PC-3 (cell line): ENCODE measurements around the gene BRD3. TPM values are rescaled to one million over a fixed set of nuclear protein-coding genes. Genes with fewer than 3 reads are reported as not detected.

Experiments used
- ATAC-seq: fragments of 200-7000 bp; cut with Tn5 transposase; 2 replicates; pipeline ENCODE4 v1.9.1; 2020; ENCODE audit warnings: mild to moderate bottlenecking, moderate library complexity
- BruUV-seq: library from RNA; stranded (reverse); fragments of 400-500 nt; replicated peaks from 2 replicates; lab custom pipeline; 2021; lab: Mats Ljungman, UMichigan
- CTCF ChIA-PET: fragments of 300-600 bp; sonication (Branson Sonifier 250); formaldehyde crosslinking; loops from one replicate; lab custom pipeline; 2022; ENCODE audit warnings: antibody characterized with exemption; lab: Charles Lee
- POLR2A ChIA-PET: fragments of 300-600 bp; sonication (Branson Sonifier 250); formaldehyde crosslinking; loops from one replicate; lab custom pipeline; 2022; ENCODE audit warnings: antibody characterized with exemption; ENCODE audit not compliant: unreplicated experiment; lab: Charles Lee
- DNase-seq: peaks from one replicate; pipeline ENCODE4 v3.0.0-alpha.2; 2015
- H2AFZ ChIP-seq: fragments of 300-600 bp; sonication (generic); 2 replicates; pipeline ENCODE4 v1.6.0; 2016; ENCODE audit warnings: antibody characterized with exemption, low read length
- H3F3A ChIP-seq: fragments of 300-600 bp; sonication (generic); one replicate; pipeline ENCODE4 v1.6.0; 2017; ENCODE audit warnings: antibody characterized with exemption, low read length, control low read depth, mild to moderate bottlenecking; ENCODE audit not compliant: unreplicated experiment
- H3K27ac ChIP-seq: fragments of 300-600 bp; sonication (generic); 2 replicates; pipeline ENCODE4 v1.5.1; 2016; ENCODE audit warnings: mild to moderate bottlenecking, low read length
- H3K27me3 ChIP-seq: fragments of 300-600 bp; sonication (generic); 2 replicates; pipeline ENCODE4 v1.6.1; 2016; ENCODE audit warnings: low read length, mixed read lengths
- H3K36me3 ChIP-seq: fragments of 300-600 bp; sonication (generic); 2 replicates; pipeline ENCODE4 v1.6.1; 2016; ENCODE audit warnings: low read depth, mixed run types, low read length, mixed read lengths
- H3K4me1 ChIP-seq: fragments of 300-600 bp; sonication (generic); 2 replicates; pipeline ENCODE4 v1.5.1; 2016; ENCODE audit warnings: low read length; ENCODE audit not compliant: insufficient read depth
- H3K4me2 ChIP-seq: fragments of 300-600 bp; sonication (generic); 2 replicates; pipeline ENCODE4 v1.6.0; 2016; ENCODE audit warnings: low read length
- H3K4me3 ChIP-seq: fragments of 300-600 bp; sonication (generic); 2 replicates; pipeline ENCODE4 v1.5.1; 2016; ENCODE audit warnings: mild to moderate bottlenecking, low read length, mixed read lengths
- H3K79me2 ChIP-seq: fragments of 300-600 bp; sonication (generic); 2 replicates; pipeline ENCODE4 v1.6.1; 2017; ENCODE audit warnings: low read length, mixed read lengths
- H3K9ac ChIP-seq: fragments of 300-600 bp; sonication (generic); 2 replicates; pipeline ENCODE4 v1.6.0; 2016; ENCODE audit warnings: mild to moderate bottlenecking, low read length
- H3K9me2 ChIP-seq: fragments of 300-600 bp; sonication (generic); replicated peaks from 2 replicates; pipeline ENCODE4 v1.6.1; 2016; ENCODE audit warnings: mixed run types, low read length, mixed read lengths
- H3K9me3 ChIP-seq: fragments of 300-600 bp; sonication (generic); 2 replicates; pipeline ENCODE4 v1.6.1; 2016; ENCODE audit warnings: low read length, mixed read lengths
- H4K20me1 ChIP-seq: fragments of 300-600 bp; sonication (generic); 2 replicates; pipeline ENCODE4 v1.6.1; 2016; ENCODE audit warnings: low read length, mixed read lengths
- CTCF ChIP-seq: fragments of 300-600 bp; sonication (generic); conservative IDR thresholded peaks from 2 replicates; pipeline ENCODE4 v1.5.1; 2017; ENCODE audit warnings: antibody characterized with exemption, low read depth, mild to moderate bottlenecking, low read length
- EZH2 ChIP-seq: fragments of 300-600 bp; sonication (generic); IDR thresholded peaks from one replicate; pipeline ENCODE4 v1.6.1; 2017; ENCODE audit warnings: antibody characterized with exemption, mild to moderate bottlenecking, low read length; ENCODE audit not compliant: unreplicated experiment
- EZH2phosphoT487 ChIP-seq: fragments of 300-600 bp; sonication (generic); IDR thresholded peaks from 2 replicates; pipeline ENCODE4 v1.6.1; 2018; ENCODE audit warnings: mild to moderate bottlenecking, antibody characterized with exemption, low read length, borderline replicate concordance
- intact Hi-C: fragments of 100-400 bp; cut with micrococcal nuclease; formaldehyde crosslinking; loops from 2 replicates; pipeline ENCODE4 v1.9.0; 2023
- total RNA-seq: library from RNA; depleted of rRNA; stranded (reverse); fragments of >200 nt; gene quantifications from 2 replicates; pipeline ENCODE4 v1.2.3, GENCODE V29; 2014

Gene BRD3
- total RNA-seq, 1 experiment from 2014 or later = 5.5 TPM

GRCh38 chr9:134028076-134028475 is 39.8 kb downstream of the BRD3 start:
- intact Hi-C loops = no loop called here
- CTCF ChIA-PET = no interaction called here
- Histone ChIP-seq H2AFZ (no peak overlapping the region), H3K27ac (no peak overlapping the region), H4K20me1 (no peaks in the 10 kb centered on the region), H3F3A (no peaks in the 10 kb centered on the region), H3K9ac (no peak overlapping the region), H3K9me3 (no peaks in the 10 kb centered on the region), H3K27me3 (no peaks in the 10 kb centered on the region), H3K79me2 (no peaks in the 10 kb centered on the region), H3K9me2 (no peaks in the 10 kb centered on the region), H3K4me3 (no peak overlapping the region), H3K36me3 (no peaks in the 10 kb centered on the region; the same call in 1 of the 2 replicates), H3K4me1 (peaks cover 4% of the 10 kb centered on the region), H3K4me2 (no peak overlapping the region)
- no TSS peak for BruUV-seq
- POLR2A ChIA-PET = no interaction called here
- TF ChIP-seq CTCF = no peak
- no peak for TF ChIP-seq EZH2
- no peak for TF ChIP-seq EZH2phosphoT487
- DNase-seq (no peak), ATAC-seq (no peak)

GRCh38 chr9:134027561-134027960 is 40.3 kb downstream of the BRD3 start:
- intact Hi-C loops = no loop called here
- Histone ChIP-seq H3F3A (no peaks in the 10 kb centered on the region), H3K36me3 (no peaks in the 10 kb centered on the region), H3K4me3 (no peak overlapping the region), H3K9me2 (no peaks in the 10 kb centered on the region), H3K27ac (no peak overlapping the region), H3K4me1 (peaks cover 4% of the 10 kb centered on the region), H3K9me3 (no peaks in the 10 kb centered on the region), H4K20me1 (no peaks in the 10 kb centered on the region), H3K9ac (no peak overlapping the region), H3K27me3 (no peaks in the 10 kb centered on the region), H2AFZ (no peak overlapping the region), H3K4me2 (no peak overlapping the region), H3K79me2 (no peaks in the 10 kb centered on the region)
- TF ChIP-seq EZH2phosphoT487 (no peak), EZH2 (no peak), CTCF (no peak)
- ChIA-PET CTCF (no interaction called here), POLR2A (no interaction called here)
- ATAC-seq = no peak
- BruUV-seq = no TSS peak
- no peak for DNase-seq

- ATAC-seq (no peak), DNase-seq (no peak)
- Histone ChIP-seq H4K20me1 (no peaks in the 10 kb centered on the region), H3K27ac (no peak overlapping the region), H3K4me2 (no peak overlapping the region), H3F3A (no peaks in the 10 kb centered on the region), H3K9me2 (no peaks in the 10 kb centered on the region), H3K4me1 (peaks cover 4% of the 10 kb centered on the region), H3K36me3 (no peaks in the 10 kb centered on the region), H3K4me3 (no peak overlapping the region), H3K9me3 (no peaks in the 10 kb centered on the region), H2AFZ (no peak overlapping the region), H3K27me3 (no peaks in the 10 kb centered on the region), H3K79me2 (no peaks in the 10 kb centered on the region), H3K9ac (no peak overlapping the region)
- POLR2A ChIA-PET = interaction anchor here (0.6 kb wide), 1 partner anchor 254 kb away, joined by 4 read pairs; no protein-coding TSS in a partner anchor
- intact Hi-C loops = no loop called here
- CTCF ChIA-PET = no interaction called here
- no peak for TF ChIP-seq EZH2
- no peak for TF ChIP-seq CTCF
- no peak for TF ChIP-seq EZH2phosphoT487
- BruUV-seq = TSS peak; percentile 55
Observed at GRCh38 chr9:134026981-134027380, 40.8 kb downstream of the BRD3 start.
